PC-9 (cell line): ENCODE measurements around the gene PRR3. TPM values are rescaled to one million over a fixed set of nuclear protein-coding genes. Genes with fewer than 3 reads are reported as not detected.

ENCODE experiments used
- BruUV-seq: library from RNA; stranded (reverse); fragments of 400-500 nt; replicated peaks from 2 replicates; lab custom pipeline; 2021; lab: Mats Ljungman, UMichigan
- CTCF ChIA-PET: fragments of 300-600 bp; sonication (Branson Sonifier 250); formaldehyde crosslinking; loops from one replicate; lab custom pipeline; 2022; ENCODE audit warnings: antibody characterized with exemption; lab: Charles Lee
- POLR2A ChIA-PET: fragments of 300-600 bp; sonication (Branson Sonifier 250); formaldehyde crosslinking; loops from one replicate; lab custom pipeline; 2022; ENCODE audit warnings: antibody characterized with exemption; ENCODE audit not compliant: unreplicated experiment; lab: Charles Lee
- DNase-seq, 2 experiments: peaks; one replicate each; pipeline versions ENCODE4 v3.0.0 to v3.0.0-alpha.2; 2015 to 2022; ENCODE audit warnings: mixed read lengths in 1 of 2
- H2AFZ ChIP-seq: fragments of 200-600 bp; sonication (generic); 2 replicates; pipeline ENCODE4 v1.8.1; 2017; ENCODE audit warnings: antibody characterized with exemption
- H3F3A ChIP-seq: fragments of 200-600 bp; sonication (generic); 2 replicates; pipeline ENCODE4 v1.8.1; 2017; ENCODE audit warnings: antibody characterized with exemption, mild to moderate bottlenecking, low read depth; ENCODE audit not compliant: insufficient read depth
- H3K27ac ChIP-seq: fragments of 200-600 bp; sonication (generic); 2 replicates; pipeline ENCODE4 v1.6.1; 2016; ENCODE audit warnings: mixed run types
- H3K27me3 ChIP-seq: fragments of 200-600 bp; sonication (generic); 2 replicates; pipeline ENCODE4 v1.6.1; 2016; ENCODE audit warnings: low read depth, mixed run types; ENCODE audit not compliant: insufficient read depth
- H3K36me3 ChIP-seq: fragments of 200-600 bp; sonication (generic); 2 replicates; pipeline ENCODE4 v1.6.1; 2016; ENCODE audit warnings: low read depth, mixed run types
- H3K4me1 ChIP-seq: fragments of 200-600 bp; sonication (generic); replicated peaks from 2 replicates; pipeline ENCODE4 v1.6.1; 2016; ENCODE audit warnings: mixed run types; ENCODE audit not compliant: insufficient read depth
- H3K4me2 ChIP-seq: fragments of 200-600 bp; sonication (generic); 2 replicates; pipeline ENCODE4 v1.6.1; 2017; ENCODE audit warnings: mixed run types
- H3K4me3 ChIP-seq: fragments of 200-600 bp; sonication (generic); 2 replicates; pipeline ENCODE4 v1.6.1; 2016; ENCODE audit warnings: mixed run types
- H3K79me2 ChIP-seq: fragments of 200-600 bp; sonication (generic); 2 replicates; pipeline ENCODE4 v1.6.1; 2017; ENCODE audit warnings: low read depth, mixed run types
- H3K9me2 ChIP-seq: fragments of 200-600 bp; sonication (generic); 2 replicates; pipeline ENCODE4 v1.8.1; 2017; ENCODE audit warnings: mild to moderate bottlenecking; ENCODE audit not compliant: insufficient read depth
- H3K9me3 ChIP-seq: fragments of 200-600 bp; sonication (generic); 2 replicates; pipeline ENCODE4 v1.8.1; 2016; ENCODE audit warnings: low read depth; ENCODE audit not compliant: insufficient read depth
- H4K20me1 ChIP-seq: fragments of 200-600 bp; sonication (generic); 2 replicates; pipeline ENCODE4 v1.8.1; 2017; ENCODE audit not compliant: insufficient read depth
- CTCF ChIP-seq: fragments of 200-600 bp; sonication (generic); conservative IDR thresholded peaks from 2 replicates; pipeline ENCODE4 v1.6.1; 2017; ENCODE audit warnings: mixed run types, antibody characterized with exemption, mild to moderate bottlenecking, moderate library complexity
- EZH2 ChIP-seq: fragments of 200-600 bp; sonication (generic); IDR thresholded peaks from 2 replicates; pipeline ENCODE4 v1.8.0; 2017; ENCODE audit warnings: antibody characterized with exemption, low read depth
- intact Hi-C: fragments of 100-400 bp; cut with micrococcal nuclease; formaldehyde crosslinking; loops from one replicate; pipeline ENCODE4 v1.10.0; 2022; ENCODE audit not compliant: unreplicated experiment
- total RNA-seq: library from RNA; stranded (reverse); gene quantifications from 2 replicates; pipeline ENCODE4 v1.2.3, GENCODE V29; 2021

The PRR3 gene
- total RNA-seq, 1 experiment from 2014 or later: 16.9 TPM

DNA sequence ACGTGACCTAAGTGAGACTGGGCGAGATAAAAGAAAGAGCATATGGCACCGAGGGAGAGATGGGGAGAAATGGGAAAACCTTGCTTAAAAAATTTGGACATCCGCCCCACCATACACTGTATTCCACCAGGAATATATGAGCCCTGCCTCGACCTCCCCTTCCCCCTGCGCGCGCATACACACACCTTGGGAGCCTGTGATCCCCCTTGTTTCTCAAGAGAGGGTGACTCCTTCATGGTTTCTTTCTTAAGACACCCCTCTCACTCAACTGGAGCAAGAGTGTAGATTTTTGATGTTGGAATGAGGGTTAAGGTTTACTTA, 14.6 kb downstream of the PRR3 start:
- POLR2A ChIA-PET: interaction anchor here (0.6 to 1.9 kb wide), 5 partner anchors 15 to 127 kb away, joined by 3 to 11 read pairs (median 3); partner anchors contain the start of gene PRR3
- Histone ChIP-seq H3K4me2 (peak overlapping the region; percentile 96), H3K36me3 (peaks cover 15% of the 10 kb centered on the region; the same call in 1 of the 2 replicates), H3K27me3 (no peaks in the 10 kb centered on the region), H3K9me2 (no peaks in the 10 kb centered on the region), H3K27ac (peak overlapping the region; percentile 49; the same call in 1 of the 2 replicates), H3K9me3 (no peaks in the 10 kb centered on the region), H3F3A (peaks cover 14% of the 10 kb centered on the region; the same call in 1 of the 2 replicates), H3K4me1 (peaks cover 33% of the 10 kb centered on the region), H3K4me3 (peak overlapping the region; percentile 80), H4K20me1 (peaks cover 43% of the 10 kb centered on the region), H2AFZ (peak overlapping the region; percentile 77), H3K79me2 (peaks cover 50% of the 10 kb centered on the region)
- CTCF ChIA-PET: interaction anchor here (0.6 to 0.7 kb wide), 2 partner anchors 10 to 19 kb away, joined by 3 to 4 read pairs; no protein-coding TSS in a partner anchor
- BruUV-seq: TSS peak; percentile 68
- no peak for DNase-seq
- no peak for TF ChIP-seq EZH2
- TF ChIP-seq CTCF: no peak
- intact Hi-C loops: loop anchor here (1.0 to 2.0 kb wide), 3 partner anchors 15 to 45 kb away; partner anchors contain the start of genes GNL1, MRPS18B and PPP1R10

- no peaks in the 10 kb centered on the region for H3K9me2 ChIP-seq
- peak in 1 of 2 experiments; percentile 54 for DNase-seq
- no peak overlapping the region for H2AFZ ChIP-seq
- H3K4me3 ChIP-seq: peak overlapping the region; percentile 80
- no peak for TF ChIP-seq EZH2
- no peak for TF ChIP-seq CTCF
- H3K4me2 ChIP-seq: peak overlapping the region; percentile 96
- H3K79me2 ChIP-seq: peaks cover 50% of the 10 kb centered on the region
- H4K20me1 ChIP-seq: peaks cover 43% of the 10 kb centered on the region
- ChIA-PET CTCF (interaction anchor here (0.6 kb wide), 1 partner anchor 24 kb away, joined by 8 read pairs; no protein-coding TSS in a partner anchor), POLR2A (interaction anchor here (0.7 kb wide), 2 partner anchors 245 to 631 kb away, joined by 3 to 5 read pairs; no protein-coding TSS in a partner anchor)
- BruUV-seq: no TSS peak
- peaks cover 33% of the 10 kb centered on the region for H3K4me1 ChIP-seq
- H3K9me3 ChIP-seq: no peaks in the 10 kb centered on the region
- no peaks in the 10 kb centered on the region for H3K27me3 ChIP-seq
- peaks cover 18% of the 10 kb centered on the region; the same call in 1 of the 2 replicates for H3K36me3 ChIP-seq
- H3K27ac ChIP-seq: peak overlapping the region; percentile 49; the same call in 1 of the 2 replicates
- intact Hi-C loops: no loop called here
- peaks cover 14% of the 10 kb centered on the region; the same call in 1 of the 2 replicates for H3F3A ChIP-seq
Measured at GRCh38 chr6:30572148-30572547, 15.1 kb downstream of the PRR3 start.

DNA sequence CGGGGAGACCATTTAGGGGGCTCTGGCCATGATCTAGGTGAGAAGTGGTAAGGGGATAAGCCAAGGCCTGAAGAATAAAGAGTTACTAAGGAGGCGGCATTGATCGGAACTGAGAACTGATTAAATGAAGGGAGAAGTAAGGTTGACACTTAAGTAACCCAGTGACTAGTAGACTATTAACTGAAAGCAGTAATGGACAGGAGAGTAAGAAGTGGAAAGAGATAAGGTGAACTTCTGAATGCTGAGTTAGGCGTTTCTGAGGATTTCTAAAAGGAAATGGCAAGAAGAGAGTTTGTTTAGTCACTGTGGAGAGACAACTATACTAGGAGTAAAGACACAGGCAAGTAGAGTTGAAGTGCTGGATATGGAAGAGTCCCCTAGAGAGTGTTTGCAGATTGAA, 16.0 kb downstream of the PRR3 start:
- no peak for DNase-seq
- peaks cover 50% of the 10 kb centered on the region for H3K79me2 ChIP-seq
- intact Hi-C loops: no loop called here
- H3K27ac ChIP-seq: no peak overlapping the region
- TF ChIP-seq CTCF (no peak), EZH2 (no peak)
- no peak overlapping the region for H2AFZ ChIP-seq
- H3K27me3 ChIP-seq: no peaks in the 10 kb centered on the region
- H3K4me3 ChIP-seq: 0 out of 2 replicates have a peak overlapping the region, but pooled peaks have one; percentile 22
- peaks cover 27% of the 10 kb centered on the region for H3K36me3 ChIP-seq
- BruUV-seq: no TSS peak
- H3F3A ChIP-seq: peaks cover 10% of the 10 kb centered on the region; the same call in 1 of the 2 replicates
- H3K9me3 ChIP-seq: no peaks in the 10 kb centered on the region
- H3K4me2 ChIP-seq: peak overlapping the region; percentile 96
- H4K20me1 ChIP-seq: peaks cover 50% of the 10 kb centered on the region
- ChIA-PET POLR2A (no interaction called here), CTCF (no interaction called here)
- H3K4me1 ChIP-seq: peaks cover 33% of the 10 kb centered on the region
- H3K9me2 ChIP-seq: no peaks in the 10 kb centered on the region
